ENCODE results near the gene MTX1.
"Not testable (repeated sequence)": the region's sequence is repeated elsewhere in the genome, so short reads cannot be mapped to it uniquely, and the experiment has no call there.

The MTX1 gene

GRCh38 chr1:155241841-155242264 lies 33.4 kb downstream of the MTX1 start:
- no peak for DNase-seq

GRCh38 chr1:155242805-155243358 lies 34.4 kb downstream of the MTX1 start:
- DNase-seq, result no peak

GRCh38 chr1:155244368-155245162 lies 36.1 kb downstream of the MTX1 start:
- DNase-seq, result peak; percentile 87

DNA sequence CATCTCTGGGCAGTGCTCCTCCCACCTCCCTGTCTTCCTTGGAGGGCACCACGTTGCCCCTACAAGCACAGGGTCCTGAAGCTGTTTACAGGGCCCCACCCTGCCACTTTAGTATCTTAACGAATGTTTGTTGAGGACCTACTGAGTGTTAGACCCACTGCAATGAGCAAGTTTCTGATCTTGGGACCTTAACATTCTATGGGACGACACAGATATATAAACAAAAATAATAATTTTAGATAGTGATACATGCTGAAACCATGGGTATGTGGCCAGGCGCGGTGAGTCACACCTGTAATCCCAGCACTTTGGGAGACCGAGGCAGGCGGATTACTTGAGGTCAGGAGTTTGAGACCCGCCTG lies 36.6 kb downstream of the MTX1 start:
- no peak for DNase-seq

- not testable (repeated sequence) for DNase-seq
These were observed 38.3 kb downstream of the MTX1 start for GRCh38 chr1:155246796-155247195.

DNA sequence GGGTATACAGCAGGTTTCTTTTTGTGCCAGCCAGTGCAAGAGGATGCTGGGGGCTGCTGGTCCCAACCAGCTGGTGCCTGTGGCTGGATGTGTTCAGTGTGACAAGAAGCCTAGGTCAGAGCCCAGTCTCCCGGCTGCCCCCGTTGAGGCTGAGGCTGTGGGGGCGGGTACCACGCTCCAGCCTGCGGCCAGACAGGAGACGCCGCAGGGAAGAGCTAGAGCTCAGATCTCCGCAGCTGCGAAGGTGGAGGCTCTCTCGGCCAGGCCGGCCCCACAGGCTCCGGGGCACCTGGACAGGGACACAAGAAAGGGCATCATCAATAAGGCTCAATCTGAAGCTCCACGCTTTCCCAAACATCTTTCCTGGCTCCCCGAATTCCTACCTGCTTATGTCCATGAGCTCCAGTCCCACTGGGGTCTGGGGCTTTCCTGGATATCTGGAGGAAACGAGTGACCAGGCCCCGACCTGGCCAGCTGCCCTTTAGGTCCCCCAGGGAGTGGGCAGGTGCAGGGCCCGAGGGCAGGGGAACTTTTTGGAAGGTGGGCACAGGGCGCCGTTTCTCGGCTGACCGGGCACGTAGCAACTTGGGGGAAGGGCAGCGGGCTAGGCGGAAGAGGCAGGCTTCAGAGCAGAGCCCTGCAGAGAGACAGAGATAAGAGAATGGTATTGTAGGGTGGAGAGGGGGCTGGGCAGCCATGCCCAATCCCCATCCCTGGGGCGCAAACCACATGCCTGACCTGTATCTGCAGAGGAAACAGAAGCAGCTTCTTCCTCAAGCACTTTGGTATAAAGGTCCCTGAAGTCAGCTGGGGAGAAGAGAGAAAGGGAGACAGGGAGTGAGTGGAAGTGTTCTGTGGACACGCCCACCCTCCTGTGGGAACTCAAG lies 39.4 kb downstream of the MTX1 start:
- no peak for DNase-seq

GRCh38 chr1:155250246-155250632 lies 41.7 kb downstream of the MTX1 start:
- no peak for DNase-seq

GRCh38 chr1:155250633-155251449 lies 42.3 kb downstream of the MTX1 start:
- DNase-seq, result peak; percentile 88

- no peak for DNase-seq
These were observed 43.1 kb downstream of the MTX1 start for GRCh38 chr1:155251566-155251965.

DNA sequence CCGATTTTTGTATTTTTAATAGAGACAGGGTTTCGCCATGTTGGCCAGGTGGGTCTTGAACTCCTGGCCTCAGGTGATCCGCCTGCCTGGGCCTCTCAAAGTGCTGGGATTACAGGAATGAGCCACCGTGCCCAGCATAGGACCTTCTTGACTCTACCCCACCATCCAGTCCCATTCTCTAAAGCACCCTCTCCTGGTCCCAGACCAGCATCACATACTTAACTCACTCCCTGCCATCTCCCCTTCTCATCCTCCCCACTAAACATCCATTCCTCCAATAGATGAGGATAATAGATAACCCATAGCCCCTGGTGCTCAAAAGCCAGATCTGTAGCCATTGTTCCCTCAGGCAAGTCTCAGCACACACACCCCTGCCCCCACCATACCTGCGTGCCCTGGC lies 44.7 kb downstream of the MTX1 start:
- no peak for DNase-seq

GRCh38 chr1:155253797-155254196 lies 45.3 kb downstream of the MTX1 start:
- no peak for DNase-seq

DNA sequence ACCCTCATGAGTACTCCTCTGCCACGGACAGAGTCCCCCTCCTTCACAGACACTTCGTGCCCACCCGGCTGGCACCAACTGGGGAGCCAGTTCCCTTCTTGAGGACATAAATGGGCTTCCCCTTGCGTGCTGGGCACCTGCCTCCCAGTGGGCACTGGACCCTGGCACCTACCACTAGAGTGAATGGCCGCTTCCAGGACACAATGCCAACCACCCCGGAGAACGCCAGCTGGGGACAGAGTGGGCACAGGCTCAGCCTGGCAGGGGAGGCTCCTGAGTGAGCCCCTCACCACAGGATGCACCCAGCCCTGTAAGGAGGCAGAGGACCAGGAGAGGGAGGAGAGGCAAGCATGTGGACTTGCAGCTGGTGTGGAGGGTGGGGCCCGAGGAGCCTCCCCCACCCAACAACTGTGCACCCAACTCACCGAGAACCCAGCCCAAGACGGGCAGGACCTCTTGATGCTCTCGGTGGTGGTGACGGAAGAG lies 45.8 kb downstream of the MTX1 start:
- no peak for DNase-seq

DNA sequence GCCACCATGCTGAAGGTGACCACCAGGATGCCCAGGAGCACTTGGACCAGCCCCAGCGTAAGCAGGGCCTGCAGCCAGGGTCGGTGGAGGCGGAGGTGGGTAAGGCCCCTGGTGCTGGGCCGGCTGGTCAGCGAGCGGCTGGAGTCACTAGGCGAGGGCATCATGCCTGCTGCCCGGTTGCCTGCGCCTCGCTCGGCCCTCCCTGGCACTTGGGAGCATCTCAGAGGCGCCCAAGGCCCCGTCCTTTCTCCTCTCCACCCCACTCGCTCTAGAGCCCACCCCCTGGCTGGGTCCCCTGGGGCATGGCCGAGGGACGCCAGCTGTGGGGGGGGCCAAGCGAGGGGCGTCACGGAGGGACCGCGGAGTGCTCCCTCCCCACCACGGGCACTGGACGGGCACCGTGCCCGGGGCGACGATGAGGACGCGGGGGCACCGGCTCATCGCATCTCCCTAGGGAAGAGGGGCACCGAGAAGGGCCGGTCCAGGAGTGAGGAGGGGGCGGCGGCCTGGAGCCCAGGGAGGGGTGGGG lies 46.3 kb downstream of the MTX1 start:
- no peak for DNase-seq

DNA sequence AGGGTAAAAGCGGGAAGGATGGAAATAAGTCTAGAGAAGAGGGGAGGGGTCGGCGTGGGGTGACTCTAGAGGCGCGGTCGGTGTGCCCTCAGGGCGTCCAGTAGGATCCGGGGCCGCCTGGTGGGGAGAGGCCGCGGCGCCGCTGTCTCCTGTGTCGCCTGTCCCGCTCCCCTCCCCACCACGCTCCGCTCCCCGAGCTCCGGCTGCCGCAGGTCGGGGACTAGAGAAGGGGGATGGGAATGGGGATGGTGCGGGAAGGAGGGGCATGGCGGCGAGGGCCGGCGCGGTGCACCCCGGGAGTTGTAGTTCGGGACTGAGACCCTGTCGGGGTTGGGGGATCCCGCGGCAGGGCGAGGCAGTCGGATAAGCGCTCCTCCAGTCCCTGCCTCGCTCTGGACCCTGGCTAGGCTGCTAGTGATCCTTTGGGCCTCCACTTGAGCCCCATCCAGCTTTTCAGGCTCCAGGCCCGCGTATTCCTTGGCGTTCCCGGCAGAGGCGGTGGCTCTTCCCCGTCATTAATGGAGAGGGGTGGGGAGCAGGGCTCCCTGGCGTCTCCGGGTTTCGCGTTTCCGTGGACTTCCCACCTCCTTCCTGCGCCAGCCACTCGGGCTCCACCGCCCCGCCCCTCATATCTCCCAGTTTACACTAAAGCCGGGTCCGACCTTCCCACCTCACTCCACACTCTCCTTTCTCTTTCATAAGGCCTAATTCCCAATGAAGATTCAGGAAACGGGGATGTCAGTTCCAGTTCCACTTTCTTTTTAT lies 46.9 kb downstream of the MTX1 start, which contains the start of gene ENTREP3:
Gene ENTREP3, minus strand, starts transcription at position 241 of the 765 bp plus-strand sequence. CDS start 606 bp downstream, outside the sequence.
- DNase-seq, result peak; percentile 46

GRCh38 chr1:155256058-155256852 lies 47.8 kb downstream of the MTX1 start:
- DNase-seq, result no peak

- DNase-seq, result no peak
These were observed 51.8 kb downstream of the MTX1 start for GRCh38 chr1:155260276-155260675.

DNA sequence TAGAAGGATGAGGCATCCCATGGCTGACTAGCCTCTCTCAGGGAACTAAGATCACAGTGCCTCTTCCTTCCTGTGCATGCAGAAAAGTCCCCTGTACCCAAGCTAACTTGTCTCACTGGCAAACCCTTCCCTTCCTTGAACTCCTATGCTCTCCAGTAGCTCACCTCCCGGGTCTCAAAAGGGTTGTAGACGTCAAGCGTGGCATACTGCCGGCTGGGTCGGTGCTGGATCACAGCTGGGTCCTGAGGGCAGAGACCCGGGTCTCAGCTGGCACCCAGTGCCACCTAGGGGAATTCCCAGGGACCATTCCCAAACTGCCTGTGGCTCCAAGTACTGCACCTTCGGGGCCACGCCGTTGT lies 53.0 kb downstream of the MTX1 start:
- DNase-seq, result no peak

GRCh38 chr1:155261852-155262673 lies 53.6 kb downstream of the MTX1 start, which contains the start of gene SCAMP3:
Gene SCAMP3, minus strand, starts transcription at chr1:155262360. Its CDS starts 209 bp downstream, at chr1:155262151.
- peak; percentile 57 for DNase-seq

DNA sequence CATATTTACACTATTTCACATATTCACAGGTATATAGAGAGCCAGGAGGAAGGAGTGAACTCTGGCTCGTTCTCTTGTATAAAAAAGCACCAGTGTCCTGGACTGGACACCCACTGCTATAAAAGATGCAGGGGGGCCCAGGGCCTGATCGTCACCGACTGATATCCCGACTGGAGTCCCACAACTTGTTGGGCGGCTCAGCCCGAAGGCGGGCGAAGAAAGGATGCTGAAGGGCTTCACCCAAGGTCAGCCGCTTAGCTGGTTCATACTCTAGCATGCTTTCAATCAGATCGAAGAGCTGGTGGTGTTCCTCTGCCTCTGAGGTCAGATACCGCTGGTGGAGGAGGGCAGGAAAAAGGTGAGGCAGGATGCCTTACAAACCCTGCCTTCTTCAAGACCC lies 54.6 kb downstream of the MTX1 start:
- DNase-seq, result no peak

Measured in activated gamma-delta T cell (primary cell).